Stomach (tissue), 4 donors: ENCODE data around the gene PPP1R1B.
A peak's percentile ranks its signal among the peaks of the same experiment; 100 is the strongest.

Experiments
- CTCF ChIP-seq, 7 experiments: fragments of 450-650 bp in 4 of 7; fragments of 200-600 bp in 3 of 7; sonication (generic) in 3 of 7; IDR thresholded peaks; one replicate each; pipeline ENCODE4 v1.5.1; 2016 to 2019; ENCODE audit warnings: antibody characterized with exemption in 7 of 7, control low read depth in 2 of 7, mild to moderate bottlenecking in 1 of 7
- EP300 ChIP-seq: sonication (generic); formaldehyde crosslinking; IDR thresholded peaks from one replicate; pipeline ENCODE4 v1.6.1; 2017; ENCODE audit warnings: antibody characterized with exemption
- POLR2A ChIP-seq, 4 donors: fragments of 450-650 bp; IDR thresholded peaks; one replicate each; pipeline ENCODE4 v1.6.1; 2016; ENCODE audit warnings: antibody characterized with exemption in 4 of 4, control low read depth in 2 of 4, mild to moderate bottlenecking in 1 of 4, moderate library complexity in 1 of 4
- POLR2AphosphoS5 ChIP-seq, 3 donors: sonication (generic); formaldehyde crosslinking; IDR thresholded peaks; one replicate each; pipeline ENCODE4 v1.6.1; 2016; ENCODE audit warnings: antibody characterized with exemption in 3 of 3

- TF ChIP-seq CTCF (IDR thresholded peaks at IDR 0.05) (peak in 5 of 7 experiments; percentile 23 to 68 (median 50)), POLR2AphosphoS5 (IDR thresholded peaks at IDR 0.05) (no peak), POLR2A (IDR thresholded peaks at IDR 0.05) (no peak), EP300 (no peak)
Measured at GRCh38 chr17:39671651-39672521, 45.1 kb downstream of the PPP1R1B start.
